Pons (tissue), 1 donor: ENCODE results near the gene NAV1.
"Not testable (repeated sequence)": the region's sequence is repeated elsewhere in the genome, so short reads cannot be mapped to it uniquely, and the experiment has no call there.

Experiments used
- DNase-seq: peaks from one replicate; pipeline ENCODE4 v3.0.0-alpha.2; 2016; ENCODE audit warnings: low spot score

The NAV1 gene

DNA sequence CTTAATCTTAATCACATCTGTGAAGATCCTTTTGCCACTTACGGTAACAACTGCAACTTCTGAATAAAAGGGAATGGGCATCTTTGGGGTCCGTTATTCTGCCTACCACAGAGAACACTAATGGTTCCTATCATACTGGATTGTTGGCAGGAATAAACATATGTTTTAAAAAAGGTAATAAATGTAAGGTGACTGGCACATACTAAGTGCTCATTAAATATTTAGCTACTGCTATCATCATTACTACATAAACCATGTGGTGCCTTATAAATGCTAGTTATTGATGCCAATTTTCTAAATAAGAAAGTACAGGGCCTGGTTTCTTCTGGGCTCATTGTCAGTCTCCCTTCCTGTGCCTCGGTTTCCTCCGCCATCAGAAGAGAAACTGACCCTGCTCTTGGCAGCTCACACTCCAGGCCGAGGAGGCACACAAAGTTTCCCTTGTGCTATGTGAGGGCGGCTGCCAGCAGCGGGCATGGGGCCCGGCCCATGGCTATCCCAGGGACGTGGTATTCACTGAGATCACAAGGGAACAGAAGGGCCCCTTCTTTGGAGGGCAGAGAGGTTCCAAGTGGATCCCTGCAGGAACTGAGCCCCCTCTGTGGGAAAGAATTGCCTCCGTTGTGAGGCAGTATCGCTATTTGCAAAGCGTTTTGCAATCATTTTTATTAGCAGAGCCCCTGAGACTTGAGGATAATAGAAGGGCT, 26.2 kb downstream of the NAV1 start:
- DNase-seq = peak; percentile 98

GRCh38 chr1:201565771-201566528, 27.0 kb downstream of the NAV1 start:
- DNase-seq = peak; percentile 80

DNA sequence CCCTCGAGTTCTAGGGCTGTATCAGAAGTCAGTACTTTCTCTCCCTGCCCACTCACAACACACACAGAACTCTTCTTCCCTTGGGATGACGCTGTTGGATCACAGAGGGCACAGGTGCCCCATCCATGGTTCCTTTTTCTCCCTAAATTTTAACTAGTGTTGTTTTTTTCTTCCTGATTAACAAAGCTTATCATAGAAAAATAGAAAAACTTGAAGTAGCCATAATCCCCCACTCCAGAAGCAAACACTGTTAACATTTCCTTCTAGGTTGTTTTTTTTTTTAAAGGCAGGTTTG, 27.5 kb downstream of the NAV1 start:
- DNase-seq = no peak

GRCh38 chr1:201566933-201567801, 28.2 kb downstream of the NAV1 start:
- no peak for DNase-seq

GRCh38 chr1:201568265-201568664, 29.3 kb downstream of the NAV1 start:
- DNase-seq = no peak

DNA sequence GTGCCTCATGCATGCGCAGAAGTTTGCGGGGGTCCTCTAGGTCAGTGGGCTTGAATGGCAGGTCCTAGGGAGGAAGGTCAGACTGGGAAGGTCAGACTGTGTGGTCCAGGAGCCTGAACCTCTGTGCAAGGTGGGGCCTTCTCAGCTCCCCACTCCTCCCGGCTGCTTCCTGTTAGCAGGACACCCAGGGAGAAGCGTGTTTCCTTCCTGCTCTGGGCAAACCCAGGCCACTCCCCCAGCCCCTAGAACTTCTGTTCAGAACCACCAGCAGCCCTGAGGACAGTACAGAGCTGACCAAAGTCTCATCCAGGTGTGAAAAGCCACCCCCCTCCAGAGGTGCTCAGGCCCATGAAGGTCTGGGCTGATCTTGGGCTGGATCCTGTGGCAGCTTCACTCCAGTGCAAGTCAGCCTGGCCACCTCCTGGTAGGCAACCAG, 29.9 kb downstream of the NAV1 start:
- no peak for DNase-seq

- DNase-seq = no peak
These were observed 31.4 kb downstream of the NAV1 start for GRCh38 chr1:201570181-201570885.

DNA sequence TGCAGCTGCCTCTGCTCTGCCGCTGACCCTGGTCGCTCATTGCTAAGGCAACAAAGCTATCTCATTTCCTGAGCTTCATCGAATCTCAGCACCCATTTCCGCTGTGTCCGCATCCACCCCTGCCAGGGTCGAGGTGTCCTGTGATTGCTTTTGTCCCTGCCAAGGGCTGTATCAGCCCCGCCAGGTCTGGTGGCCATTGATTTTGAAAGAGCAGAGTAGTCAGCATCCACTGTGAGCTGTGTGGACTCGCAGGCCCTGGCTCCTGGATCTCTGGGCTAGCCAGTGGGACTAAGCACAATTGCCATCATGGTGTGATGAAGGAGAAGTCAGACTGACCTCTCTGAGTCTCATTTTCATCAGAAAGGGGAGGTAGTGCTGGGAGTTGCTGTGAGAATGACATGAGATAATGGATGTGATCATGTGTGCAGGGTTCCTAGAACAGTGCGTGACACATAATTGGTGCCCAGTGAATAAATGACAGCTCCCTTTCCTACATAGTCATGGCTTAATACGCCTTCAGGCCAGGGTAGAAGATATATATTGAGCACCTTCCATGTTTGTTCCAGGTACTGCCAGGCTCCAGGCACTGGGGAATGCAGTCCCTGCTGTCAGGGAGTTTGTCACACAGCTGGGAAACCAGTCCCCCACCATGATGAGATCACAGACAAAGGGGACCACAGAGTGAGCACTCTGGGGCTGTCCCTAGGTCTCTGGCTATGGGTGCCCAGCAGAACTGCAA, 32.1 kb downstream of the NAV1 start:
- no peak for DNase-seq

DNA sequence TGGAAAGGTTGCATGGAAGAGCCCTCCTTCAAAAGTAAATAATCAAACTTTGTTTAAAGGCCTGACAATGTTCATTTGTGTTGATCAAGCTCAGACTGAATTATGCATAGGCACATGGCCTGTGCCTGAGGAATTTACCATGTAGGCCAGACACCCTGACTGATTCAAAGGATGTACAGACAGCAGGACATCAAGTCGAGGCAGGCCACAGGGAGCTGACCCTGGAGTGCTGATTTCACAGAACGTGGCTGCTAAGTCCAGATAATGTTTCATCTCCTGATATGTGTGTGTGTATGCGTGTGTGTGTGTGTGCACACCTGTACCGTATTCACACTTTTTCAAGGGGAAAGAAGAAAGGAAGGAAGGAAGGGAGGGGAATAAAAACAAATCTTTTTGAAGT, 34.1 kb downstream of the NAV1 start:
- no peak for DNase-seq

- no peak for DNase-seq
These were observed 35.0 kb downstream of the NAV1 start for GRCh38 chr1:201573923-201574322.

GRCh38 chr1:201575912-201576311, 37.0 kb downstream of the NAV1 start:
- DNase-seq = no peak

DNA sequence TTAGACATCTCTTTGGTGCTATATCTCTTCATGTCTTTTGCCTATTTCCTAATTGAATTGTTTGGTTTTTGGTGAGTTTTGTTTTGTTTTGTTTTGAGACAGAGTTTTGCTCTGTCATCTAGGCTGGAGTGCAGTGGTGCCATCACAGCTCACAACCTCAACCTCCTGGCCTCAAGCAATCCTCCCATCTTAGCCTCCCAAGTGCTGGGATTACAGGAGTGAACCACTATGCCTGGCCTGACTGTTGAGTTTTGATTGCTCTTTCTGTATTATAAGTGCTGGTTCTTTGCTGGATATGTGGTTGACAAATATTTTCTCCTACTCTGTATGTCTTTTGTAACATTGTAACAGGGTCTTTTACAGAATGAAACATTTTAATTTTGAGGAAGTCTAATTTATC, 38.0 kb downstream of the NAV1 start:
- DNase-seq = no peak

DNA sequence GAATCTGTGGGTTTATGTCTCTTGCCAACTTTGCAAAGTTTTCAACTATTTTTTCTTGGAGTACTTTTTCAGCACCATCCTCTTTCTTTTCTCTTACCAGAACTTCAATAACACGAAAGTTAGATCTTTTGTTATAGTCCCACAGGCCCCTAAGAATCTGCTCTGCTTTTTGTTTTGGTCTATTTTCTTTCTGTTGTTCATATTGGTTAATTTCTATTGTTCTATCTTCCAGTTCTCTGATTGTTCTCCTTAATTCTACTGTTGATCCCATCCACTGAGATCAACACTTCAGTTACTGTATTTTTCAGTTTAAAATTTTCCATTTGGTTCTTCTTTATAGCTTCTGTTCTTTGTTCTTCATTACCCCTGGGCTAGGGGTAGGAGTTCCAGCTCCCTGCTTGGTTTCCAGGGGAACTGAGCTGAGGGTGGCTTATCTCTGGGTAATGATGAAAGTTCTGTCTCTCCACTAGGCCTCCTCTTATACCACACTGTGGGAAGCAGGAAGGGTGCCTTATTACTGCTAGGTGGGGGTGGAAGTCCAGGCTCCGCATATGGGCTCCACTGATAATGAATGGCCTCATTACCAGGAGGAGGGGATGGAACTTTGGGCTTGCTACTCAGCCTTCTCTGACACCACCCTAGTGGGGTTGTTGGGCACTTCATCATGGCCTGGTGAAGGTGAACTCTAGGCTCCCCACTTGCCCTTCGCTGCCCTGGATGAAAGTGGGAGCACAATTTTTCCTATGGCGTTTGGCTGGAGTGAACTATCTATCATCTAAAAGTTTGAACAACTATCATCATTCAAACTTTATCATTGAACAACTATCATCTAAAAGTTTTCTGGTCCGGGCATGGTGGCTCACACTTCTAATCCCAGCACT, 39.3 kb downstream of the NAV1 start:
- no peak for DNase-seq

GRCh38 chr1:201581371-201581770, 42.4 kb downstream of the NAV1 start:
- DNase-seq = not testable (repeated sequence)

GRCh38 chr1:201582705-201583442, 43.9 kb downstream of the NAV1 start:
- DNase-seq = no peak

GRCh38 chr1:201583663-201584062, 44.7 kb downstream of the NAV1 start:
- no peak for DNase-seq

DNA sequence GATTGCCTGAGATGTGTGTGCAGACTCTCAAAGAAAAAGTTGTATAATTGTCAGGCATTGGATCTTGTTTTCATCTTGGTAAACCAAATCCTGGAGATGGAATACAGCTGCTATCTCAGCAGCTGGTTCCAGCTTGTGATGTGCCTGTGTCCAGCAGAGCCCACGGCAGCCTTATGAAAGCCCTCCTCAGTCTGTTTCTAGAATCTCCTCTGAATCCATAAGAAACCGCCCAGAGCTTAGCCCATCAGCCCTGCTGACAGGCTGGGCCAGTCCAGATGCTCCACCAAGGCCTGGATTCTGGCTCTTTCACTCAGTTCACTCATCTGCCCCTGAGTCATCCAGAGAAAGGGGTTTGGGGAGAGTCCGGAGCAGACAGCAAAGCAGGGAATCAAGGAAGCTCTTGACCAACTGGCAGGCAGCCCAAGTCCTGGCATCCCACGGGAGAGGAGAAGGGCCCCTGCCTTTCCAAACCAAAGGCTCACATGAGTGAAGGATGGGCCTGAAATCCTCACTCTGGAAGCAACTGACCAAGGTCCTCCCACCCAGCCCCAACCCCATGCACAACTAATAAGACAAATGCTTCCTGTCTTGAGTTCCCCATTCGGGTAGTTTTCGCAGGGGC, 45.7 kb downstream of the NAV1 start:
- DNase-seq = no peak

- no peak for DNase-seq
These were observed 46.2 kb downstream of the NAV1 start for GRCh38 chr1:201585093-201585483.

GRCh38 chr1:201585901-201586300, 47.0 kb downstream of the NAV1 start:
- no peak for DNase-seq
